ENCODE measurements around the gene GLCCI1. TPM values are rescaled to one million over a fixed set of nuclear protein-coding genes. Genes with fewer than 3 reads are reported as not detected.
"Not testable (repeated sequence)": the region's sequence is repeated elsewhere in the genome, so short reads cannot be mapped to it uniquely, and the experiment has no call there.

Gene GLCCI1
- polyA plus RNA-seq, 6 donors from 2014 or later = 17.2 to 35.4 (median 20.9) TPM

GRCh38 chr7:8015100-8015745 lies 46.6 kb downstream of the GLCCI1 start:
- no peak for DNase-seq
- no peak overlapping the region for H3K27ac Mint-ChIP-seq
- H3K27me3 Mint-ChIP-seq = no peaks in the 10 kb centered on the region
- peaks cover 8 to 11% of the 10 kb centered on the region in 2 donors for H3K36me3 Mint-ChIP-seq
- no peaks in the 10 kb centered on the region for H3K9me3 Mint-ChIP-seq
- no peak for ATAC-seq (ENCODE audit: low read depth in 2 of 2)
- H3K4me1 Mint-ChIP-seq = peaks cover 4 to 15% (median 11%) of the 10 kb centered on the region in 3 donors
- H3K4me3 Mint-ChIP-seq = no peak overlapping the region

- peak overlapping the region in 1 of 8 donors; percentile 9 for H3K4me3 Mint-ChIP-seq
- DNase-seq (no peak), ATAC-seq (ENCODE audit: low read depth in 2 of 2) (no peak)
- H3K27me3 Mint-ChIP-seq = no peaks in the 10 kb centered on the region
- H3K4me1 Mint-ChIP-seq = peaks cover 4 to 15% (median 11%) of the 10 kb centered on the region in 3 donors
- peak overlapping the region in 1 of 6 donors; percentile 24 for H3K27ac Mint-ChIP-seq
- peaks cover 8 to 11% of the 10 kb centered on the region in 2 donors for H3K36me3 Mint-ChIP-seq
- H3K9me3 Mint-ChIP-seq = no peaks in the 10 kb centered on the region
Observed at GRCh38 chr7:8015746-8016120, 47.1 kb downstream of the GLCCI1 start.

- no peaks in the 10 kb centered on the region for H3K9me3 Mint-ChIP-seq
- DNase-seq = no peak
- H3K27me3 Mint-ChIP-seq = no peaks in the 10 kb centered on the region
- peaks cover 4 to 15% (median 11%) of the 10 kb centered on the region in 3 donors for H3K4me1 Mint-ChIP-seq
- no peak overlapping the region for H3K4me3 Mint-ChIP-seq
- ATAC-seq (ENCODE audit: low read depth in 2 of 2) = no peak
- peaks cover 8 to 9% of the 10 kb centered on the region in 2 donors for H3K36me3 Mint-ChIP-seq
- H3K27ac Mint-ChIP-seq = peak overlapping the region in 1 of 6 donors; percentile 66
Observed at GRCh38 chr7:8017423-8017822, 48.8 kb downstream of the GLCCI1 start.

GRCh38 chr7:8018961-8019360 lies 50.4 kb downstream of the GLCCI1 start:
- no peak for DNase-seq
- no peak overlapping the region for H3K4me3 Mint-ChIP-seq

GRCh38 chr7:8022628-8023027 lies 54.0 kb downstream of the GLCCI1 start:
- no peak for ATAC-seq (ENCODE audit: low read depth in 2 of 2)
- Mint-ChIP-seq H3K27me3 (no peaks in the 10 kb centered on the region), H3K27ac (no peak overlapping the region), H3K4me1 (peaks cover 0 to 7% (median 6%) of the 10 kb centered on the region in 3 donors), H3K9me3 (peaks cover 0 to 27% (median 18%) of the 10 kb centered on the region in 7 donors), H3K36me3 (peaks cover 42 to 45% of the 10 kb centered on the region in 2 donors), H3K4me3 (no peak overlapping the region)
- DNase-seq = no peak

More at GRCh38 chr7:8018961-8019360, 50.4 kb downstream of the GLCCI1 start:
- Mint-ChIP-seq H3K4me1 (peaks cover 4 to 14% (median 11%) of the 10 kb centered on the region in 3 donors), H3K9me3 (no peaks in the 10 kb centered on the region), H3K27ac (no peak overlapping the region), H3K27me3 (no peaks in the 10 kb centered on the region), H3K36me3 (peaks cover 8 to 17% of the 10 kb centered on the region in 2 donors)
- no peak for ATAC-seq (ENCODE audit: low read depth in 2 of 2)

GRCh38 chr7:8035192-8035591 lies 66.6 kb downstream of the GLCCI1 start:
- no peaks in the 10 kb centered on the region for H3K27me3 Mint-ChIP-seq
- no peak overlapping the region for H3K4me3 Mint-ChIP-seq
- peaks cover 17 to 30% of the 10 kb centered on the region in 2 donors for H3K36me3 Mint-ChIP-seq
- ATAC-seq (ENCODE audit: low read depth in 2 of 2) = no peak
- no peak for DNase-seq
- H3K9me3 Mint-ChIP-seq = peaks cover 0 to 6% (median 0%) of the 10 kb centered on the region in 7 donors
- peaks cover 3 to 29% (median 7%) of the 10 kb centered on the region in 3 donors for H3K4me1 Mint-ChIP-seq
- peak overlapping the region in 3 of 6 donors; percentile 1 to 44 (median 21) for H3K27ac Mint-ChIP-seq

GRCh38 chr7:8035647-8036518 lies 67.3 kb downstream of the GLCCI1 start:
- DNase-seq (peak; percentile 31), ATAC-seq (ENCODE audit: low read depth in 2 of 2) (peak; percentile 75 to 88)
- no peak overlapping the region for H3K4me3 Mint-ChIP-seq
- peaks cover 16 to 30% of the 10 kb centered on the region in 2 donors for H3K36me3 Mint-ChIP-seq
- H3K27ac Mint-ChIP-seq = peak overlapping the region; percentile 4 to 87 (median 54)
- H3K4me1 Mint-ChIP-seq = peaks cover 5 to 31% (median 7%) of the 10 kb centered on the region in 3 donors
- peaks cover 0 to 6% (median 0%) of the 10 kb centered on the region in 7 donors for H3K9me3 Mint-ChIP-seq
- no peaks in the 10 kb centered on the region for H3K27me3 Mint-ChIP-seq

GRCh38 chr7:8037151-8037550 lies 68.6 kb downstream of the GLCCI1 start:
- peaks cover 17 to 29% of the 10 kb centered on the region in 2 donors for H3K36me3 Mint-ChIP-seq
- peaks cover 0 to 6% (median 0%) of the 10 kb centered on the region in 7 donors for H3K9me3 Mint-ChIP-seq
- ATAC-seq (ENCODE audit: low read depth in 2 of 2) (no peak), DNase-seq (no peak)
- no peak overlapping the region for H3K4me3 Mint-ChIP-seq
- no peak overlapping the region for H3K27ac Mint-ChIP-seq
- H3K27me3 Mint-ChIP-seq = no peaks in the 10 kb centered on the region
- peaks cover 7 to 33% (median 8%) of the 10 kb centered on the region in 3 donors for H3K4me1 Mint-ChIP-seq

- no peaks in the 10 kb centered on the region for H3K27me3 Mint-ChIP-seq
- H3K4me1 Mint-ChIP-seq = peaks cover 4 to 21% (median 7%) of the 10 kb centered on the region in 3 donors
- no peak for DNase-seq
- H3K27ac Mint-ChIP-seq = peak overlapping the region in 4 of 6 donors; percentile 5 to 77 (median 40)
- peak overlapping the region in 1 of 8 donors; percentile 42 for H3K4me3 Mint-ChIP-seq
- ATAC-seq (ENCODE audit: low read depth in 2 of 2) = no peak
- H3K9me3 Mint-ChIP-seq = peaks cover 0 to 6% (median 0%) of the 10 kb centered on the region in 7 donors
- peaks cover 27 to 36% of the 10 kb centered on the region in 2 donors for H3K36me3 Mint-ChIP-seq
Observed at GRCh38 chr7:8040768-8041369, 72.3 kb downstream of the GLCCI1 start.

- Mint-ChIP-seq H3K36me3 (peaks cover 10 to 23% of the 10 kb centered on the region in 2 donors), H3K9me3 (peaks cover 0 to 2% (median 0%) of the 10 kb centered on the region in 7 donors), H3K27me3 (no peaks in the 10 kb centered on the region), H3K27ac (no peak overlapping the region), H3K4me3 (no peak overlapping the region), H3K4me1 (peaks cover 16 to 32% (median 20%) of the 10 kb centered on the region in 3 donors)
- ATAC-seq (ENCODE audit: low read depth in 2 of 2) (no peak), DNase-seq (no peak)
Observed at GRCh38 chr7:8042796-8043535, 74.4 kb downstream of the GLCCI1 start.

- peaks cover 0 to 2% (median 0%) of the 10 kb centered on the region in 7 donors for H3K9me3 Mint-ChIP-seq
- peaks cover 25 to 42% (median 26%) of the 10 kb centered on the region in 3 donors for H3K4me1 Mint-ChIP-seq
- peaks cover 19 to 31% of the 10 kb centered on the region in 2 donors for H3K36me3 Mint-ChIP-seq
- DNase-seq (no peak), ATAC-seq (ENCODE audit: low read depth in 2 of 2) (no peak)
- no peaks in the 10 kb centered on the region for H3K27me3 Mint-ChIP-seq
- no peak overlapping the region for H3K4me3 Mint-ChIP-seq
- H3K27ac Mint-ChIP-seq = peak overlapping the region in 1 of 6 donors; percentile 77
Observed at GRCh38 chr7:8044761-8045430, 76.3 kb downstream of the GLCCI1 start.

GRCh38 chr7:8048067-8048466 lies 79.5 kb downstream of the GLCCI1 start:
- peaks cover 11 to 22% of the 10 kb centered on the region in 2 donors for H3K36me3 Mint-ChIP-seq
- not testable (repeated sequence) for H3K27me3 Mint-ChIP-seq, DNase-seq, H3K9me3 Mint-ChIP-seq
- peaks cover 27 to 40% (median 33%) of the 10 kb centered on the region in 3 donors for H3K4me1 Mint-ChIP-seq
- peak overlapping the region in 2 of 8 donors; percentile 3 to 33 for H3K4me3 Mint-ChIP-seq
- peak overlapping the region in 4 of 6 donors; percentile 11 to 73 (median 50) for H3K27ac Mint-ChIP-seq
- ATAC-seq (ENCODE audit: low read depth in 2 of 2) = peak; percentile 35 to 70
